Sigmoid colon (tissue), 4 donors: ENCODE data around the gene SMYD3.

Experiments
- EP300 ChIP-seq, 4 donors: sonication (generic); formaldehyde crosslinking; IDR thresholded peaks; one replicate each; pipeline ENCODE4 v1.6.1; 2017; ENCODE audit warnings: antibody characterized with exemption in 4 of 4
- TF ChIP-seq, protein P1 (sequence below), 4 experiments: fragments of 450-650 bp in 3 of 4; fragments of 200-600 bp in 1 of 4; IDR thresholded peaks; one replicate each; pipeline ENCODE4 v1.5.1; 2016 to 2019; ENCODE audit warnings: antibody characterized with exemption in 4 of 4, mild to moderate bottlenecking in 3 of 4, moderate library complexity in 2 of 4

DNA sequence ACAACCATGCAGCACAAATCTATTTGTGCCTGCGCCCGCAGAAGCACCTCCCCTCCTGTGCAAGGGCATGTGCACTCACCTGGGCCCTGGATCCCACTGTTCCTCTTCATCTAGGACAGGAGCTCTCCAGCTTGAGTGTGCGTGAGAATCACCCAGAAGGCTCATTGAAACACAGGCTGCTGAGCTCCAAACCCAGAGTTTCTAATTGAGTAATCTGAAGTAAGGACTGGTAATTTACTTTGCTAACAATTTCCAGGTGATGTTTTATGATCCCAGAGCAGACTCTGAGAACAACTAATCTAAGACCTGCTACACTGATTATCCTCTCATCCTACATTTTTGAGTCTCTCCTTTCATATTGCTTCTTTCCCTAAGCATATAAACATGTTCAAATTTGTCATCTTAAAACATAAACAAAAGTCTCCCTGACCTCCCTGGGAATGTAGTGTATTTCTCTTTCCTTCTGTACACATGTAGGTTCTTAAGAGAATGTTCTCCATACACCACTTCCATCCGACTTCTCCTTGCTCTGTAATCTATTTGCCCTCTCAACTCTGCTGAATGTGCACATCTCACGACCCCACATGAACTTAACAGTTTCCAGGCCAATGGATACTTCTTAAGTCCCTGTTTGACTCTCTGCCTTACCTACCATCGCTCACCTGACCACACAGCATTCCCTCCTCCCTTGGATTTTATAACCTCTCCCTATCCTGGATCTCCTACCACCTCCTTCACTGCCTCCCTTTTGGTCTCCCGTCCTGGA lies 522.5 kb downstream of the SMYD3 start:
- TF ChIP-seq, protein P1, sequence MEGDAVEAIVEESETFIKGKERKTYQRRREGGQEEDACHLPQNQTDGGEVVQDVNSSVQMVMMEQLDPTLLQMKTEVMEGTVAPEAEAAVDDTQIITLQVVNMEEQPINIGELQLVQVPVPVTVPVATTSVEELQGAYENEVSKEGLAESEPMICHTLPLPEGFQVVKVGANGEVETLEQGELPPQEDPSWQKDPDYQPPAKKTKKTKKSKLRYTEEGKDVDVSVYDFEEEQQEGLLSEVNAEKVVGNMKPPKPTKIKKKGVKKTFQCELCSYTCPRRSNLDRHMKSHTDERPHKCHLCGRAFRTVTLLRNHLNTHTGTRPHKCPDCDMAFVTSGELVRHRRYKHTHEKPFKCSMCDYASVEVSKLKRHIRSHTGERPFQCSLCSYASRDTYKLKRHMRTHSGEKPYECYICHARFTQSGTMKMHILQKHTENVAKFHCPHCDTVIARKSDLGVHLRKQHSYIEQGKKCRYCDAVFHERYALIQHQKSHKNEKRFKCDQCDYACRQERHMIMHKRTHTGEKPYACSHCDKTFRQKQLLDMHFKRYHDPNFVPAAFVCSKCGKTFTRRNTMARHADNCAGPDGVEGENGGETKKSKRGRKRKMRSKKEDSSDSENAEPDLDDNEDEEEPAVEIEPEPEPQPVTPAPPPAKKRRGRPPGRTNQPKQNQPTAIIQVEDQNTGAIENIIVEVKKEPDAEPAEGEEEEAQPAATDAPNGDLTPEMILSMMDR (IDR thresholded peaks at IDR 0.05) = no peak
- TF ChIP-seq EP300 (IDR thresholded peaks at IDR 0.05) = no peak
